Measurements from ENCODE around the gene PIK3CA.
"Not testable (repeated sequence)": the region's sequence is repeated elsewhere in the genome, so short reads cannot be mapped to it uniquely, and the experiment has no call there.

DNA sequence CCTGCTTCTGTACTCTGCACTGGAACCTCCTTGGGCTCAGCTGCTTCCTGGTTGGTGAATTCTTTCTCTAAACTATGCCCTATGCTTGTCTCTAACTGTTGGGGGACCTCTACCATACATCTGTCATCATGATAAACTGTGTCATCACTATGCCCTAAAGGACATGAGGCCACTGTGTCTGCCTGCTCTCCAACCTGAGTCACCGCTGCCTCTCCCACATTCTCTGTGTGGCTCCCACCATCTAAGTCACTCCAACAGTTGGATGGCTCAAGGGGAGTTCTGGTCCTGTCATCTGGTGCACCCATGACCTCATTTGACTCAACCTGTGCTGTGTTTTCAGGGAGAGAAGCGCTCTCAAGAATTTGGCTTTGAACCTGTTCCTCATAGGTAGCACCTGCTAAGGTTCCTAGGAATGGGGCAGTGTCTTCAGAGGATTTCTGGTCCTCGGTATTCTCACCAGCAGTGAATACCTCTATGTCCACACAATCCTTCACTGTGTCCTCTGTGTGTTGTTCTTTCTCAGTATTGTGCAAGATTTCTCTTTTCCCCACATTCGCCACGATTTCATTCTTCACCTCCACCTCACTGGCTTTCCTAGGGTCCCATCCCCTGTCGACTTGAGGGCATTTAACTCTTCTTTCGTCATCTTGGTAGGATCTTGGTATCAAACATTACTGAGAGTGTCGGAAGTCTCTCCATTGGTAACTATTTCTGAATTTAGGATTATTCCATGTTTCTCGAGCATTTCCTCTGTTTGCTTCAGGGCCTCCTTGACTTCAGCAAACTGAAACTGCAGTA, 112.0 kb downstream of the PIK3CA start:
- TF ChIP-seq, protein P1, sequence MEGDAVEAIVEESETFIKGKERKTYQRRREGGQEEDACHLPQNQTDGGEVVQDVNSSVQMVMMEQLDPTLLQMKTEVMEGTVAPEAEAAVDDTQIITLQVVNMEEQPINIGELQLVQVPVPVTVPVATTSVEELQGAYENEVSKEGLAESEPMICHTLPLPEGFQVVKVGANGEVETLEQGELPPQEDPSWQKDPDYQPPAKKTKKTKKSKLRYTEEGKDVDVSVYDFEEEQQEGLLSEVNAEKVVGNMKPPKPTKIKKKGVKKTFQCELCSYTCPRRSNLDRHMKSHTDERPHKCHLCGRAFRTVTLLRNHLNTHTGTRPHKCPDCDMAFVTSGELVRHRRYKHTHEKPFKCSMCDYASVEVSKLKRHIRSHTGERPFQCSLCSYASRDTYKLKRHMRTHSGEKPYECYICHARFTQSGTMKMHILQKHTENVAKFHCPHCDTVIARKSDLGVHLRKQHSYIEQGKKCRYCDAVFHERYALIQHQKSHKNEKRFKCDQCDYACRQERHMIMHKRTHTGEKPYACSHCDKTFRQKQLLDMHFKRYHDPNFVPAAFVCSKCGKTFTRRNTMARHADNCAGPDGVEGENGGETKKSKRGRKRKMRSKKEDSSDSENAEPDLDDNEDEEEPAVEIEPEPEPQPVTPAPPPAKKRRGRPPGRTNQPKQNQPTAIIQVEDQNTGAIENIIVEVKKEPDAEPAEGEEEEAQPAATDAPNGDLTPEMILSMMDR (IDR thresholded peaks at IDR 0.05; ENCODE audit: insufficient read depth, low read depth, low read length): not testable (repeated sequence)
- not testable (repeated sequence) for TF ChIP-seq EZH2 (IDR thresholded peaks at IDR 0.05; ENCODE audit: insufficient read depth, low read length)
